HepG2 (cell line): ENCODE results near the gene VDAC2. TPM values are rescaled to one million over a fixed set of nuclear protein-coding genes. Genes with fewer than 3 reads are reported as not detected.

Source experiments
- ATAC-seq: fragments of 200-7000 bp; cut with Tn5 transposase; 3 replicates; pipeline ENCODE4 v1.9.1; 2020; ENCODE audit warnings: mild to moderate bottlenecking, moderate library complexity
- BruUV-seq: library from RNA; stranded (reverse); fragments of 400-500 nt; replicated peaks from 2 replicates; lab custom pipeline; 2021; lab: Mats Ljungman, UMichigan
- CTCF ChIA-PET: fragments of 300-600 bp; formaldehyde crosslinking; extraction: SDS; loops from one replicate; lab custom pipeline; 2021; ENCODE audit warnings: low total read pairs, inconsistent platforms, low intra/inter-chr PET ratio; lab: Yijun Ruan, JAX
- POLR2A ChIA-PET: fragments of 350-600 bp; sonication (Branson Sonifier 250); formaldehyde crosslinking; loops from one replicate; lab custom pipeline; 2020; ENCODE audit warnings: antibody characterized with exemption, inconsistent platforms; lab: Yijun Ruan, JAX
- DNase-seq: peaks from one replicate; pipeline ENCODE4 v3.0.0-alpha.2; 2015; ENCODE audit warnings: low spot score
- FAIRE-seq: peaks from 3 replicates; lab custom pipeline; 2011; peaks lifted over from hg19 to GRCh38; lab: Jason Lieb, UNC
- H2AFZ ChIP-seq: one replicate; pipeline ENCODE4 v1.6.1; 2011; ENCODE audit warnings: low read length, inconsistent platforms
- H3K27ac ChIP-seq: fragments of 300-600 bp; 3 replicates; pipeline ENCODE4 v1.8.0; 2011; ENCODE audit warnings: mixed run types, mild to moderate bottlenecking, mixed read lengths, low read length, inconsistent platforms; ENCODE audit not compliant: insufficient read depth; ENCODE audit errors: extremely low read length
- H3K27me3 ChIP-seq, 2 experiments: fragments of 200-600 bp in 1 of 2; 2 replicates in 1 of 2; 3 replicates in 1 of 2; pipeline versions ENCODE4 v1.6.0 to v1.8.0; 2011; ENCODE audit warnings: low read length in 2 of 2, mild to moderate bottlenecking in 2 of 2, moderate library complexity in 2 of 2, inconsistent platforms in 1 of 2; ENCODE audit not compliant: insufficient read depth in 2 of 2, control insufficient read depth in 1 of 2
- H3K36me3 ChIP-seq, 2 experiments: fragments of 200-600 bp in 1 of 2; replicated peaks in 1 of 2; 2 replicates in 1 of 2; 3 replicates in 1 of 2; pipeline versions ENCODE4 v1.5.1 to v1.8.0; 2011; ENCODE audit warnings: low read length in 2 of 2, inconsistent platforms in 1 of 2; ENCODE audit not compliant: insufficient read depth in 2 of 2, control insufficient read depth in 1 of 2
- H3K4me1 ChIP-seq: 2 replicates; pipeline ENCODE4 v1.5.1; 2012; ENCODE audit warnings: low read length, inconsistent platforms; ENCODE audit not compliant: insufficient read depth
- H3K4me2 ChIP-seq: 2 replicates; pipeline ENCODE4 v1.6.0; 2011; ENCODE audit warnings: low read depth, low read length, inconsistent platforms
- H3K4me3 ChIP-seq, 3 experiments: fragments of 200-600 bp in 1 of 3; sonication (generic), shearing (Covaris generic) in 1 of 3; replicated peaks in 1 of 3; 2 replicates each; pipeline ENCODE4 v1.5.1; 2011 to 2016; ENCODE audit warnings: low read length in 3 of 3, inconsistent platforms in 2 of 3, low read depth in 2 of 3, mild to moderate bottlenecking in 2 of 3, control low read depth in 1 of 3, mixed read lengths in 1 of 3; ENCODE audit not compliant: insufficient read depth in 1 of 3
- H3K79me2 ChIP-seq: one replicate; pipeline ENCODE4 v1.6.1; 2011; ENCODE audit warnings: low read length, inconsistent platforms; ENCODE audit not compliant: insufficient read depth
- H3K9ac ChIP-seq: 2 replicates; pipeline ENCODE4 v1.6.0; 2011; ENCODE audit warnings: mild to moderate bottlenecking, low read depth, low read length, inconsistent platforms; ENCODE audit not compliant: insufficient read depth
- H3K9me3 ChIP-seq: 2 replicates; pipeline ENCODE4 v1.5.1; 2012; ENCODE audit warnings: mild to moderate bottlenecking, low read length
- H4K20me1 ChIP-seq: 2 replicates; pipeline ENCODE4 v1.6.0; 2011; ENCODE audit warnings: inconsistent platforms, mild to moderate bottlenecking, low read length, moderate library complexity; ENCODE audit not compliant: insufficient read depth
- AKAP8 ChIP-seq: sonication (generic); formaldehyde crosslinking; IDR thresholded peaks from 2 replicates; pipeline ENCODE4 v1.5.1; 2020; ENCODE audit warnings: mild to moderate bottlenecking, missing genetic modification reagents
- ARNT ChIP-seq: fragments of 450-650 bp; IDR thresholded peaks from 2 replicates; pipeline ENCODE4 v1.6.1; 2017
- ELF1 ChIP-seq: sonication (generic); formaldehyde crosslinking; IDR thresholded peaks from 2 replicates; pipeline ENCODE4 v1.4.0; 2020; ENCODE audit warnings: missing genetic modification reagents
- GFI1 ChIP-seq: sonication (generic); formaldehyde crosslinking; IDR thresholded peaks from 2 replicates; pipeline ENCODE4 v1.5.0; 2020; ENCODE audit warnings: missing genetic modification reagents, mild to moderate bottlenecking, borderline replicate concordance
- GTF3A ChIP-seq: sonication (generic); formaldehyde crosslinking; conservative IDR thresholded peaks from 2 replicates; pipeline ENCODE4 v1.4.0; 2020; ENCODE audit warnings: mild to moderate bottlenecking, missing genetic modification reagents
- MBD4 ChIP-seq: IDR thresholded peaks from 2 replicates; pipeline ENCODE4 v1.6.1; 2012; ENCODE audit warnings: low read length, inconsistent platforms, borderline replicate concordance
- MXD4 ChIP-seq: IDR thresholded peaks from 2 replicates; pipeline ENCODE4 v1.6.1; 2016; ENCODE audit warnings: mild to moderate bottlenecking, missing biosample characterization, missing genetic modification reagents
- NFIB ChIP-seq: sonication (generic); formaldehyde crosslinking; IDR thresholded peaks from 2 replicates; pipeline ENCODE4 v1.9.0; 2021; ENCODE audit warnings: missing genetic modification reagents, mild to moderate bottlenecking, borderline replicate concordance
- PHF20 ChIP-seq: sonication (generic); formaldehyde crosslinking; IDR thresholded peaks from 2 replicates; pipeline ENCODE4 v1.5.0; 2020; ENCODE audit warnings: mild to moderate bottlenecking, missing genetic modification reagents
- SIN3A ChIP-seq: IDR thresholded peaks from 2 replicates; pipeline ENCODE4 v1.6.1; 2011; ENCODE audit warnings: low read depth, mild to moderate bottlenecking, control low read depth, low read length, borderline replicate concordance
- SP2 ChIP-seq: sonication (generic); formaldehyde crosslinking; IDR thresholded peaks from 2 replicates; pipeline ENCODE4 v1.5.1; 2020; ENCODE audit warnings: mild to moderate bottlenecking, missing genetic modification reagents
- SPEN ChIP-seq: sonication (generic); formaldehyde crosslinking; IDR thresholded peaks from 2 replicates; pipeline ENCODE4 v1.5.1; 2020; ENCODE audit warnings: low read depth, mild to moderate bottlenecking, missing genetic modification reagents
- TBX3 ChIP-seq: fragments of 450-650 bp; IDR thresholded peaks from 2 replicates; pipeline ENCODE4 v1.6.1; 2017; ENCODE audit warnings: antibody characterized with exemption, mild to moderate bottlenecking, inconsistent platforms, borderline replicate concordance
- TP53 ChIP-seq: sonication (generic); formaldehyde crosslinking; conservative IDR thresholded peaks from 2 replicates; pipeline ENCODE4 v1.4.0; 2020; ENCODE audit warnings: missing genetic modification reagents
- TSC22D2 ChIP-seq: sonication (generic); formaldehyde crosslinking; IDR thresholded peaks from 2 replicates; pipeline ENCODE4 v1.5.1; 2020; ENCODE audit warnings: missing genetic modification reagents, mild to moderate bottlenecking, borderline replicate concordance
- YEATS4 ChIP-seq: sonication (generic); formaldehyde crosslinking; IDR thresholded peaks from 2 replicates; pipeline ENCODE4 v1.4.0; 2020; ENCODE audit warnings: missing genetic modification reagents, borderline replicate concordance
- ZFP37 ChIP-seq: sonication (generic); formaldehyde crosslinking; IDR thresholded peaks from 2 replicates; pipeline ENCODE4 v1.4.0; 2020; ENCODE audit warnings: missing genetic modification reagents, borderline replicate concordance
- ZNF362 ChIP-seq: sonication (generic); formaldehyde crosslinking; IDR thresholded peaks from 2 replicates; pipeline ENCODE4 v1.4.0; 2020; ENCODE audit warnings: missing genetic modification reagents, mild to moderate bottlenecking, borderline replicate concordance
- ZNF644 ChIP-seq: IDR thresholded peaks from 2 replicates; pipeline ENCODE4 v1.6.1; 2016; ENCODE audit warnings: low read depth
- ZNF747 ChIP-seq: sonication (generic); formaldehyde crosslinking; IDR thresholded peaks from 2 replicates; pipeline ENCODE4 v1.8.1; 2023; ENCODE audit warnings: missing genetic modification reagents, mild to moderate bottlenecking, borderline replicate concordance
- WGBS: methylation state at CpG from one replicate; pipeline ENCODE4 v1.1.6; 2017; ENCODE audit warnings: low lambda C conversion rate; 5-methylcytosine and 5-hydroxymethylcytosine counted together
- in situ Hi-C: cut with HindIII; loops from 2 replicates; pipeline ENCODE4 v1.10.0; 2017; ENCODE audit warnings: low pct_unique_long_range_greater_than_20kb; ENCODE audit not compliant: extremely low pct_ligation_motif_present
- intact Hi-C: fragments of 100-400 bp; cut with micrococcal nuclease; formaldehyde crosslinking; loops from one replicate; pipeline ENCODE4 v1.10.0; 2022; ENCODE audit not compliant: unreplicated experiment
- polyA plus RNA-seq, 8 experiments: library from polyadenylated mRNA; depleted of rRNA in 3 of 8; stranded (reverse) in 7 of 8; unstranded in 1 of 8; fragments of >200 nt; fragmentation: Illumina TruSeq in 4 of 8; extraction: Trizol in 4 of 8; gene quantifications; 2 replicates each; pipeline versions ENCODE4 v1.2.1 to v1.2.3, GENCODE V29; 2011 to 2016; ENCODE audit warnings: low read depth in 4 of 8, missing spikeins in 1 of 8, mixed read lengths in 1 of 8; ENCODE audit not compliant: insufficient read depth in 1 of 8
- total RNA-seq, 5 experiments: library from RNA; depleted of rRNA; stranded (reverse); fragments of >200 nt; fragmentation: Illumina TruSeq; extraction: Trizol; gene quantifications; 2 replicates each; pipeline ENCODE4 v1.2.3, GENCODE V29; 2016; ENCODE audit warnings: low read depth in 1 of 5
- TF ChIP-seq, protein P1 (sequence below): sonication (generic); formaldehyde crosslinking; IDR thresholded peaks from 2 replicates; pipeline ENCODE4 v1.5.0; 2020; ENCODE audit warnings: mild to moderate bottlenecking, missing genetic modification reagents

The VDAC2 gene
- total and polyA plus RNA-seq, 2 of the 13 experiments (the other 11 are each of a cell fraction or from before 2014, with no cell fraction given): 67.9 to 222 TPM

DNA sequence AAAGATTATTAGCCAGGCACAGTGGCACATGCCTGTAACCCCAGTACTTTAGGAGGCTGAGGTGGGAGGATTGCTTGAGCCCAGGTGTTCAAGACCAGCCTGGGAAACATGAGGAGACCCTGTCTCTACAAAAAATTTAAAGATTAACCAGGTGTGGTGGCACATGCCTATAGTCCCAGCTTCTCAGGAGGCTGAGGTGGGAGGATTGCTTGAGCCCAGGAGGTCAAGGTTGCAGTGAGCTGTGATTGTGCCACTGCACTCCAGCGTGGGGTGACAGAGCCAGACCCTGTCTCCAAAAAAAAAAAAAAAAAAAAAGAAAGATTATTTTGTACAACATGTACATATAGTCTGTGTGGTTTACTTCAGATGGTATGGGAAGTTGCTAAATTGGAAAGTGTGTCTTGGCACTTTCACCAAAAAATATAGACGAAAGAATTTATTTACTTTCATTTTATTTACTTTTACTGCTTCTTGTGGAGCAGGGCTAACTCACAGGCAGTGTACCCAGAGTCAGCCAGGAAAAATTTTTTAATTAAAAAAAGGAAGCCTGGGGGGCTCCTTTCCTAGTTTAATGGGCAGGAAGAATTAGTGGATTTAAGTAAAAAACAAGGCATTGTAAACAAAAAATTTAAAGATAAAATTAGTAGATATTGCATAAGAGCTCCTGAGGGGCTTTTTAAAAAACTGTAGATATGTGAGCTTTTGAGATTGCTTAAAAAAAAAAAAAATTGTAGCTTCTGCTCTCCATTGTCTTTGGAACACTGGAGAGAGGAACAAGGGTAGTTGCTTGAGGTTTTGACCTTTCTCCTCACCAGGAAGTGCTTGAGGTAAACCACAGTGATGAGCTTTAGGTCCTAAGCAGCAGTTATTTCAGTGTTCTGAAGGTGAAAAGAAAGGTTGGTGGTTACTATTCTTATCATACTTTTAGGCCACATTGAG is 44.6 kb upstream of the VDAC2 start:
- no peak for FAIRE-seq
- no TSS peak for BruUV-seq
- H3K4me2 ChIP-seq: 0 out of 2 replicates have a peak overlapping the region, but pooled peaks have one; percentile 8
- H3K79me2 ChIP-seq: peaks cover 2% of the 10 kb centered on the region
- H3K27me3 ChIP-seq: no peaks in the 10 kb centered on the region
- peaks cover 3 to 4% of the 10 kb centered on the region in 2 experiments; a peak in 3 of 5 replicates for H3K36me3 ChIP-seq
- ATAC-seq: no peak
- CTCF ChIA-PET: interaction anchor here (1.0 kb wide), 1 partner anchor 11 kb away, joined by 3 read pairs; no protein-coding TSS in a partner anchor
- H2AFZ ChIP-seq: no peak overlapping the region
- H3K9me3 ChIP-seq: no peaks in the 10 kb centered on the region
- H3K4me1 ChIP-seq: peaks cover 51% of the 10 kb centered on the region
- no peak overlapping the region for H3K4me3 ChIP-seq
- intact Hi-C loops: no loop called here
- in situ Hi-C loops: no loop called here
- no peaks in the 10 kb centered on the region for H4K20me1 ChIP-seq
- 20% methylated on average over 2 of the region's 2 CpGs for WGBS
- peak overlapping the region; percentile 34 for H3K27ac ChIP-seq
- POLR2A ChIA-PET: interaction anchor here (2.2 kb wide), 1 partner anchor 44 kb away, joined by 16 read pairs; the partner anchor contains the start of gene VDAC2
- H3K9ac ChIP-seq: no peak overlapping the region
- DNase-seq: no peak
- no peak for TF ChIP-seq MXD4 (CRISPR knock-in tag)
- 0 out of 2 replicates have a peak, but pooled peaks have one; percentile 26 for TF ChIP-seq ZNF362 (CRISPR knock-in tag)
- no peak for TF ChIP-seq ZFP37
- no peak for TF ChIP-seq MBD4
- no peak for TF ChIP-seq TBX3
- TF ChIP-seq ARNT: no peak
- TF ChIP-seq SPEN (CRISPR knock-in tag): no peak
- no peak for TF ChIP-seq YEATS4 (CRISPR knock-in tag)
- TF ChIP-seq AKAP8 (CRISPR knock-in tag): no peak
- TF ChIP-seq TSC22D2 (CRISPR knock-in tag): no peak
- TF ChIP-seq ZNF747 (CRISPR knock-in tag): no peak
- TF ChIP-seq TP53: no peak
- no peak for TF ChIP-seq SIN3A
- TF ChIP-seq ZNF644 (CRISPR knock-in tag): no peak
- no peak for TF ChIP-seq PHF20 (CRISPR knock-in tag)
- no peak for TF ChIP-seq SP2
- no peak for TF ChIP-seq GTF3A (CRISPR knock-in tag)
- TF ChIP-seq ELF1 (CRISPR knock-in tag): no peak
- TF ChIP-seq GFI1: peak; percentile 81
- no peak for TF ChIP-seq NFIB (CRISPR knock-in tag)
- TF ChIP-seq, protein P1, sequence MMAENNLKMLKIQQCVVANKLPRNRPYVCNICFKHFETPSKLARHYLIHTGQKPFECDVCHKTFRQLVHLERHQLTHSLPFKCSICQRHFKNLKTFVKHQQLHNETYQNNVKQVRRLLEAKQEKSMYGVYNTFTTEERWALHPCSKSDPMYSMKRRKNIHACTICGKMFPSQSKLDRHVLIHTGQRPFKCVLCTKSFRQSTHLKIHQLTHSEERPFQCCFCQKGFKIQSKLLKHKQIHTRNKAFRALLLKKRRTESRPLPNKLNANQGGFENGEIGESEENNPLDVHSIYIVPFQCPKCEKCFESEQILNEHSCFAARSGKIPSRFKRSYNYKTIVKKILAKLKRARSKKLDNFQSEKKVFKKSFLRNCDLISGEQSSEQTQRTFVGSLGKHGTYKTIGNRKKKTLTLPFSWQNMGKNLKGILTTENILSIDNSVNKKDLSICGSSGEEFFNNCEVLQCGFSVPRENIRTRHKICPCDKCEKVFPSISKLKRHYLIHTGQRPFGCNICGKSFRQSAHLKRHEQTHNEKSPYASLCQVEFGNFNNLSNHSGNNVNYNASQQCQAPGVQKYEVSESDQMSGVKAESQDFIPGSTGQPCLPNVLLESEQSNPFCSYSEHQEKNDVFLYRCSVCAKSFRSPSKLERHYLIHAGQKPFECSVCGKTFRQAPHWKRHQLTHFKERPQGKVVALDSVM: peak; percentile 98
